HEK293T (cell line): Measurements from ENCODE around the gene CHMP4B.

Source experiments
- BHLHE40 ChIP-seq: fragments of 450-650 bp; IDR thresholded peaks from 2 replicates; pipeline ENCODE4 v1.6.1; 2016; ENCODE audit warnings: mild to moderate bottlenecking, moderate library complexity, borderline replicate concordance
- FOXA1 ChIP-seq: fragments of 450-650 bp; IDR thresholded peaks from 2 replicates; pipeline ENCODE4 v1.6.1; 2016; ENCODE audit warnings: mild to moderate bottlenecking
- FOXK2 ChIP-seq: fragments of 450-650 bp; IDR thresholded peaks from 2 replicates; pipeline ENCODE4 v1.6.1; 2016; ENCODE audit warnings: mild to moderate bottlenecking
- FOXM1 ChIP-seq: fragments of 450-650 bp; IDR thresholded peaks from 2 replicates; pipeline ENCODE4 v1.6.1; 2017; ENCODE audit warnings: mild to moderate bottlenecking, borderline replicate concordance
- HDGF ChIP-seq: fragments of 450-650 bp; IDR thresholded peaks from 2 replicates; pipeline ENCODE4 v1.6.1; 2017; ENCODE audit warnings: antibody characterized with exemption, borderline replicate concordance
- LEF1 ChIP-seq: fragments of 450-650 bp; IDR thresholded peaks from 2 replicates; pipeline ENCODE4 v1.6.1; 2017; ENCODE audit warnings: mild to moderate bottlenecking, borderline replicate concordance
- PKNOX1 ChIP-seq: fragments of 450-650 bp; IDR thresholded peaks from 2 replicates; pipeline ENCODE4 v1.6.1; 2016
- SP1 ChIP-seq: fragments of 450-650 bp; IDR thresholded peaks from 2 replicates; pipeline ENCODE4 v1.6.1; 2017
- SUZ12 ChIP-seq: fragments of 450-650 bp; IDR thresholded peaks from 2 replicates; pipeline ENCODE4 v1.6.1; 2016; ENCODE audit warnings: mild to moderate bottlenecking
- TARDBP ChIP-seq: fragments of 450-650 bp; IDR thresholded peaks from 2 replicates; pipeline ENCODE4 v1.6.1; 2016

- no peak for TF ChIP-seq FOXM1
- TF ChIP-seq SUZ12: no peak
- no peak for TF ChIP-seq FOXK2
- no peak for TF ChIP-seq FOXA1
- no peak for TF ChIP-seq LEF1
- TF ChIP-seq PKNOX1: no peak
- no peak for TF ChIP-seq SP1
- TF ChIP-seq HDGF: no peak
- TF ChIP-seq BHLHE40: no peak
- TF ChIP-seq TARDBP: no peak
Measured at GRCh38 chr20:33822991-33823390, 11.8 kb downstream of the CHMP4B start.
